ENCODE measurements around the gene RRP8.

The RRP8 gene

DNA sequence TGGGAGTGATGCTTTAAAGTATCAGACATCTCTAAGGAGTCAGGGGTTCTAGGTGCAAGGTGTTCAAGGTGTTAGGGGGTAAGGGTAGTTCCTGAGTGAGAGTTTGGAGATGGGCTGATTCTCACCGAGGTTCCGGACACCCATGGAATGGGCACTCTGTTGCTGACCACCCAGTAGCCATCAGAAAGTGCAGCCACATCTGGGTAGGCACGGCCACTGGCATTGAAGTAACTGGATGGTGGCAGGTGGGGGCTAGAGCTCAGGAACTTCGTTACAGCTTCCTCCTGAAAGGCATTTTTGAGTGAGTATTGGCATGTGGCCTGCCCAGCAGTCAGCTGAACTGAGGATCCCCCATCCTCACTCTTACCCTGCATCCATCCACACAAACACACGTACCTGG, 11.6 kb upstream of the RRP8 start:
- Histone ChIP-seq H3K4me3 (ENCODE audit: low read depth, low read length) (no peak overlapping the region), H3K9ac (ENCODE audit: low read depth, low read length) (no peak overlapping the region), H3K27ac (ENCODE audit: low read depth, low read length) (no peak overlapping the region), H3K36me3 (ENCODE audit: control insufficient read depth, insufficient read depth, low read length) (peaks cover 44% of the 10 kb centered on the region), H3K9me3 (ENCODE audit: control insufficient read depth, insufficient read depth, low read length) (no peaks in the 10 kb centered on the region), H3K27me3 (ENCODE audit: control insufficient read depth, insufficient read depth, low read length) (no peaks in the 10 kb centered on the region), H3K4me1 (ENCODE audit: control insufficient read depth, insufficient read depth, low read length) (peaks cover 18% of the 10 kb centered on the region)

DNA sequence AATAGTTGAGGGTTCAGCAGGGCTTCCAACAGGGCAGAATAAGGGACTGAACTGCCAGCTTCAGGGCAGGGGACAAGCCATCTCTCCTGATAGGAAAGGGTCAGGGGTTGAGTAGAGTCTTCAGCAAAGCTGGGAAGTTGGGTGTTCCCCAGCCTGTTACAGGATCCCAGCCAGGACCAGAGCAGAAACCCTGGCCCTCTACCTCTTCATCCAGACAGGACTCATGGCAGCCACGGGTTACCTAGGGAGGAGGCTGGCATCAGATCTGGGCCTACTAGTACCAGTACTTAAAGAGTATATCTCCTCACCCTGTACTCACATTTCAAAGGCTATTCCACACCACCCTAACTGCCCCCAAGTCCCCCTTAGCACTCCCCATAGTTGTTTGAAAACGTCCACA, 11.0 kb upstream of the RRP8 start:
- Histone ChIP-seq H3K27ac (ENCODE audit: low read depth, low read length) (no peak overlapping the region), H3K9ac (ENCODE audit: low read depth, low read length) (no peak overlapping the region), H3K36me3 (ENCODE audit: control insufficient read depth, insufficient read depth, low read length) (peaks cover 50% of the 10 kb centered on the region), H3K9me3 (ENCODE audit: control insufficient read depth, insufficient read depth, low read length) (no peaks in the 10 kb centered on the region), H3K4me3 (ENCODE audit: low read depth, low read length) (no peak overlapping the region), H3K4me1 (ENCODE audit: control insufficient read depth, insufficient read depth, low read length) (peaks cover 12% of the 10 kb centered on the region), H3K27me3 (ENCODE audit: control insufficient read depth, insufficient read depth, low read length) (no peaks in the 10 kb centered on the region)

DNA sequence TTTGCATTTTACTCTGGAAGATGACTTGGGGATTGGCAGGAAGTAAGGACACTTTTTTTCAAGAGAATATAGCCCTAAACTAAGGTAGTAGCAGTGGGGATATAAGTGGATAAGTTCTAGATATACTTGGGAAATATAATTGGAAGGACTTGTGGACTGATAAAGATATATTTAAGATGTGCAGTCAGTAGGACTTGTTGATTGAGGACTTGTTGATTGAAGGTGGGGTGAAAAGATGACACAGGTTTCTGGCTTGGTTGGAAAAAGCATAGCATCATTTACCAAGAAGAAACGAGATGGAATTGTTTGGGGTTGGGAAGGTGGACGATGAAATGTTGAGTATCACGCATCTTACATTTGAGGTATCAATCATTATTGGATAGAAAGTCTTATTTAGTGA, 10.1 kb upstream of the RRP8 start:
- peaks cover 60% of the 10 kb centered on the region for H3K36me3 ChIP-seq (ENCODE audit: control insufficient read depth, insufficient read depth, low read length)
- no peak overlapping the region for H3K9ac ChIP-seq (ENCODE audit: low read depth, low read length)
- peaks cover 8% of the 10 kb centered on the region for H3K4me1 ChIP-seq (ENCODE audit: control insufficient read depth, insufficient read depth, low read length)
- no peaks in the 10 kb centered on the region for H3K27me3 ChIP-seq (ENCODE audit: control insufficient read depth, insufficient read depth, low read length)
- no peak overlapping the region for H3K4me3 ChIP-seq (ENCODE audit: low read depth, low read length)
- H3K27ac ChIP-seq (ENCODE audit: low read depth, low read length): peak overlapping the region; percentile 99
- no peaks in the 10 kb centered on the region for H3K9me3 ChIP-seq (ENCODE audit: control insufficient read depth, insufficient read depth, low read length)

DNA sequence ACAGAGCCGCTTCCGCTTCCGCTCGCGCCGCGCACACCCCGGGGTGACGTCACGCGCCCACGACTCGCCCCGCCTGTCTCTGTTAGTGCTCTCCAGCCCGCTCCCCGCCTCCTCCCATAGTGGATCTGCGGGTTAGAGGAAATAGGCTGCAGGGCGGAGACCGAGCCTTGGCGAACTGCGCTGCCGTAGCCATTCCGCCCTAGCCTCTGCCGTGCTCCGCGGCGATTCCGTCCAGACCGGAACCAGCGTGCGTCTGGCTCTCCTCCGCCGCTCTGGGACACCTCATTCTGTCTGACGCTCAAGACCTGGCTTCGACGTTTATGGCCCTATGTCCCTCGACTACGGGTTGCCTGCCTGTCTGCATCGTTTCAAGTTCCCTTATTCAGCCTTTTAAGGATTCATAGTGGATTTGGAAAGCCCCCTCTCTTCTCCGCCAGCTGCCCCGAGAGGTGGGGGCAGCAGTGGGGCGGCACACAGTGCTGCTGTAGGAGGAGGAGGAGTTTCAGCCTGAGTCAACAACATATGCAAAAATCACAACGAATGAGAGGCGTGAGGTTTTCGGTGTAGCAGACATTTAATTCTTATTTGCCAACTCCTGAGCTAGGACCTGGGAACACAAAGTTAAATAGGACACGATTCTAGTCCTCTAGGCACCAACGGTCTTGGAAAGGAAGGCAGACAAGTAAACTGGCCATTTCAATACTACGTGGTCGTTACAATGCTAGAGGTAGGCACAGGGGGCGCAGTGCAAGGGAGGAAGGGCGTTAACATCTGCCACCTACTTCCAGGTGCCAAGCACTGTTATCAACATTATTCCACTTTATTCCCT, 9.0 kb upstream of the RRP8 start, which contains the start of gene TAF10:
Gene TAF10, minus strand, starts transcription at position 4 of the 829 bp plus-strand sequence. CDS start 27 bp downstream, outside the sequence.
- peak within 1 kb of the TSS; percentile 95 for H3K9ac ChIP-seq (ENCODE audit: low read depth, low read length)
- no peaks in the 10 kb centered on the region for H3K9me3 ChIP-seq (ENCODE audit: control insufficient read depth, insufficient read depth, low read length)
- H3K4me1 ChIP-seq (ENCODE audit: control insufficient read depth, insufficient read depth, low read length): peaks cover 8% of the 10 kb centered on the region; the same call in 1 of the 2 replicates
- H3K4me3 ChIP-seq (ENCODE audit: low read depth, low read length): peak within 1 kb of the TSS; percentile 88
- peaks cover 71% of the 10 kb centered on the region for H3K36me3 ChIP-seq (ENCODE audit: control insufficient read depth, insufficient read depth, low read length)
- peak within 1 kb of the TSS; percentile 99 for H3K27ac ChIP-seq (ENCODE audit: low read depth, low read length)
- no peaks in the 10 kb centered on the region for H3K27me3 ChIP-seq (ENCODE audit: control insufficient read depth, insufficient read depth, low read length)

DNA sequence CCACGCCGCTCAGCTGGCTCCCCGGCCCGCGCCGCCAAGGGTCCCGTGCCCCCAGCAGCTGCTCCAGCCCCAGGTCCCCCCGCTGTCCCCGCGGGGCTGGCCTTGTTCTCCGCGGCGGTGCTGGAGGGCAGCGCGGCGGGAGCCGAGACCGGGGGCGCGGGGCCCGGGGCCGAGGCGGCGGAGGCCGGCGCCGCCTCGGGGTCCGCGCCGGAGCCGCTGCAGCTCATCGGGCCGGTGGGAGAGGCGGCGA, 8.5 kb upstream of the RRP8 start:
- H3K27me3 ChIP-seq (ENCODE audit: control insufficient read depth, insufficient read depth, low read length): no peaks in the 10 kb centered on the region
- peak overlapping the region; percentile 88 for H3K4me3 ChIP-seq (ENCODE audit: low read depth, low read length)
- peak overlapping the region; percentile 99 for H3K27ac ChIP-seq (ENCODE audit: low read depth, low read length)
- peaks cover 72% of the 10 kb centered on the region for H3K36me3 ChIP-seq (ENCODE audit: control insufficient read depth, insufficient read depth, low read length)
- H3K9ac ChIP-seq (ENCODE audit: low read depth, low read length): peak overlapping the region; percentile 95
- H3K4me1 ChIP-seq (ENCODE audit: control insufficient read depth, insufficient read depth, low read length): peaks cover 12% of the 10 kb centered on the region
- H3K9me3 ChIP-seq (ENCODE audit: control insufficient read depth, insufficient read depth, low read length): no peaks in the 10 kb centered on the region

GRCh38 chr11:6611092-6611962, 7.9 kb upstream of the RRP8 start:
- Histone ChIP-seq H3K27me3 (ENCODE audit: control insufficient read depth, insufficient read depth, low read length) (no peaks in the 10 kb centered on the region), H3K27ac (ENCODE audit: low read depth, low read length) (peak overlapping the region; percentile 99), H3K4me1 (ENCODE audit: control insufficient read depth, insufficient read depth, low read length) (peaks cover 18% of the 10 kb centered on the region), H3K9ac (ENCODE audit: low read depth, low read length) (peak overlapping the region; percentile 95), H3K9me3 (ENCODE audit: control insufficient read depth, insufficient read depth, low read length) (no peaks in the 10 kb centered on the region), H3K4me3 (ENCODE audit: low read depth, low read length) (peak overlapping the region; percentile 88), H3K36me3 (ENCODE audit: control insufficient read depth, insufficient read depth, low read length) (peaks cover 67% of the 10 kb centered on the region)

DNA sequence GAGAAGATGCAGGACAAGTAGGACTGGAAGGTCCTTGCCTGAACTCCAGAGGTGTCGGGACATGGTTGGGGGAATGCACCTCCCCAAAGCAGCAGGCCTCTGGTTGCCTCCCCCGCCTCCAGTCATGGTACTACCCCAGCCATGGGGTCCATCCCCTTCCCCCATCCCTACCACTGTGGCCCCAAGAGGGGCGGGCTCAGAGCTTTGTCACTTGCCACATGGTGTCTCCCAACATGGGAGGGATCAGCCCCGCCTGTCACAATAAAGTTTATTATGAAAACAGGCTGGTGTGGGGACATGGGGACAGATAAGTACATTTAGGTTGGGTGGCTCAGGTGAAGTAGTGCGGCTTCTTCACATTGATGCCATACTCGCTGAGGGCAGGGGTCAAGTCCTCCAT, 7.2 kb upstream of the RRP8 start:
- H3K9ac ChIP-seq (ENCODE audit: low read depth, low read length): no peak overlapping the region; the same call in 1 of the 2 replicates
- peaks cover 62% of the 10 kb centered on the region for H3K36me3 ChIP-seq (ENCODE audit: control insufficient read depth, insufficient read depth, low read length)
- no peaks in the 10 kb centered on the region for H3K27me3 ChIP-seq (ENCODE audit: control insufficient read depth, insufficient read depth, low read length)
- H3K4me1 ChIP-seq (ENCODE audit: control insufficient read depth, insufficient read depth, low read length): peaks cover 20% of the 10 kb centered on the region
- no peak overlapping the region for H3K4me3 ChIP-seq (ENCODE audit: low read depth, low read length)
- H3K27ac ChIP-seq (ENCODE audit: low read depth, low read length): peak overlapping the region; percentile 99
- H3K9me3 ChIP-seq (ENCODE audit: control insufficient read depth, insufficient read depth, low read length): no peaks in the 10 kb centered on the region

- no peaks in the 10 kb centered on the region for H3K27me3 ChIP-seq (ENCODE audit: control insufficient read depth, insufficient read depth, low read length)
- H3K27ac ChIP-seq (ENCODE audit: low read depth, low read length): no peak overlapping the region
- H3K36me3 ChIP-seq (ENCODE audit: control insufficient read depth, insufficient read depth, low read length): peaks cover 51% of the 10 kb centered on the region
- no peaks in the 10 kb centered on the region for H3K9me3 ChIP-seq (ENCODE audit: control insufficient read depth, insufficient read depth, low read length)
- H3K4me1 ChIP-seq (ENCODE audit: control insufficient read depth, insufficient read depth, low read length): peaks cover 26% of the 10 kb centered on the region
- H3K4me3 ChIP-seq (ENCODE audit: low read depth, low read length): no peak overlapping the region
- no peak overlapping the region for H3K9ac ChIP-seq (ENCODE audit: low read depth, low read length)
Measured at GRCh38 chr11:6609502-6610015, 6.1 kb upstream of the RRP8 start.

DNA sequence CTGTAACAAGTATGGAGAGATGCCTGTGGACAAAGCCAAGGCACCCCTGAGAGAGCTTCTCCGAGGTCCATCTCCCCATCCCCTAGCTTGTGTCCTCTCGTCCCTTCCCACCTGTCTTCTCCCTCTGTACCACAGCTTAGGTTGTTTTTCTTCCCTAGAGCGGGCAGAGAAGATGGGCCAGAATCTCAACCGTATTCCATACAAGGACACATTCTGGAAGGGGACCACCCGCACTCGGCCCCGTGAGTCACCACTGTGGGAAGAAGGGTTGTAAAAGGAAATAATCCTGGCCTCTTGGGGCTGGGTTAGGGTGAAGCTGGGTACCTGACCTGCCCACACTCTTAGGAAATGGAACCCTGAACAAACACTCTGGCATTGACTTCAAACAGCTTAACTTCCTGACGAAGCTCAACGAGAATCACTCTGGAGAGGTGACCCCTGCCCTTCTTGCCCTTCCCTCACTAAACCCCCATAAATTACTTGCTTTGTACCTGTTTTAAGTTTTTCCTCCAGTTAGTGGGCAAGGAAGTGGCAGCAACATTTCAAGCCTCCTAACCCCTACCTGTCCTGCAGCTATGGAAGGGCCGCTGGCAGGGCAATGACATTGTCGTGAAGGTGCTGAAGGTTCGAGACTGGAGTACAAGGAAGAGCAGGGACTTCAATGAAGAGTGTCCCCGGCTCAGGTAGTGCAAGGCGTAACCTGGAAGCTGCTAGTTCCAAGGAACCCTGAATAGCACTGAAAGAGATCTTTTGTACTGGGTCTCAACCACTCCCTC, 5.5 kb upstream of the RRP8 start:
- Histone ChIP-seq H3K4me1 (ENCODE audit: control insufficient read depth, insufficient read depth, low read length) (peaks cover 27% of the 10 kb centered on the region), H3K27me3 (ENCODE audit: control insufficient read depth, insufficient read depth, low read length) (no peaks in the 10 kb centered on the region), H3K9me3 (ENCODE audit: control insufficient read depth, insufficient read depth, low read length) (no peaks in the 10 kb centered on the region), H3K9ac (ENCODE audit: low read depth, low read length) (no peak overlapping the region), H3K36me3 (ENCODE audit: control insufficient read depth, insufficient read depth, low read length) (peaks cover 45% of the 10 kb centered on the region), H3K27ac (ENCODE audit: low read depth, low read length) (peak overlapping the region; percentile 14), H3K4me3 (ENCODE audit: low read depth, low read length) (no peak overlapping the region)

- no peak overlapping the region for H3K9ac ChIP-seq (ENCODE audit: low read depth, low read length)
- no peak overlapping the region for H3K4me3 ChIP-seq (ENCODE audit: low read depth, low read length)
- H3K27me3 ChIP-seq (ENCODE audit: control insufficient read depth, insufficient read depth, low read length): no peaks in the 10 kb centered on the region
- no peak overlapping the region for H3K27ac ChIP-seq (ENCODE audit: low read depth, low read length)
- peaks cover 24% of the 10 kb centered on the region for H3K4me1 ChIP-seq (ENCODE audit: control insufficient read depth, insufficient read depth, low read length)
- peaks cover 41% of the 10 kb centered on the region for H3K36me3 ChIP-seq (ENCODE audit: control insufficient read depth, insufficient read depth, low read length)
- no peaks in the 10 kb centered on the region for H3K9me3 ChIP-seq (ENCODE audit: control insufficient read depth, insufficient read depth, low read length)
Measured at GRCh38 chr11:6608011-6608410, 4.6 kb upstream of the RRP8 start.
